ENCODE results near the gene SPP1.
"Not testable (repeated sequence)": the region's sequence is repeated elsewhere in the genome, so short reads cannot be mapped to it uniquely, and the experiment has no call there.

Gene SPP1

DNA sequence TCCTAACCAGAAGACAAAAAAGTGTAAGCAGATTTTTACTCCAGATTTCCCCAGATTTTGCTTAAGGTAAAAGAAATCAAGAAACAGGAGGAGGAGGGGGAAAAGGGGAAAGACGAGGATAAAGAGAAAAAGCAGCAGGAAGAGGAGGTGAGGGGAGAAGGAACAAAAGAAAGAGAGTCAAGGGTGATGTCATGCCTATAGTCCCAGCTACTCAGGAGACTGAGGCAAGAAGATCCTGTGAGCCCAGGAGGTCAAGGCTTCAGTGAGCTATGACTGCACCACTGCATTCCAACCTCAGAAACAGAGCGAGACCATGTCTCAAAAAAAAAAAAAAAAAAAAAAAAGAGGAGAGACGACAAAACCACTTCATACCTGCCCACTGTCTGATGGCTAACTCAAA lies 19.9 kb downstream of the SPP1 start:
- DNase-seq: no peak

DNA sequence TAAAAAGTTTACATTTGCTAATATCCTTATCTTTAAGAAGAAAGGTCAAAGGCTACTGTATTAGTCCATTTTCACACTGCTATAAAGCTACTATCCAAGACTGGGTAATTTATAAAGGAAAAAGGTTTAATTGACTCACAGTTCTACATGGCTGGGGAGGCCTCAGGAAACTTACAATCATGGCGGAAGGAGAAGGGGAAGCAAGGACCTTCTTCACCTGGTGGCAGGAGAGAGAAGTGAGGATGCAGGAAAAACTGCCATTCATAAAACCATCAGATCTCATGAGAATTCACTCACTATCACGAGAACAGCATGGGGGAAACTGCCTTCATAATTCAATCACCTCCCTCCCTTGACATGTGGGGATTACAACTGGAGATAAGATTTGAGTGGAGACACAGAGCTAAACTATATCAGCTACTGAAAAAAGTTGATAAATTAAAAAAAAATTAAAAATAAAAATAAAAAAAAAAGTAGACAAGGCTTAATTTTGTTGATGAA lies 23.7 kb downstream of the SPP1 start:
- DNase-seq: not testable (repeated sequence)

DNA sequence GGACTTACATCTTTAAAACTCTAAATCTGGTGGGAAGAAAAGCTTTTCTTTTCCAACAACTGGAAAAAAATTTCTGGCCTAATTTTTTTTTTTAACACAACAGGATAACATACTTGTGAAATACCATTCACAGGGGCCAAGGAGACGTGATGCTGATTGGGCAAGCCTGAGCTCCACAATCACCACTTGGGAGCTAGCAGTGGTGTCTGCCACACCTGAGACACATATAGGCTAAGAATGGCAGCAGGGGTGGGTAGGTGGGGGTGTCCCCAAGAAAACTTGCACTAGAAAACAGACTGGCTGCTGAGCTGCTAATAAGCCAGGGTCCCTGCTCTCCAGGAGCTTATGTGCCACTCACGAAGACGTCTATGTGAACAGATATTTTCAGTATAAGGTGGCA lies 26.4 kb downstream of the SPP1 start:
- no peak for DNase-seq

DNA sequence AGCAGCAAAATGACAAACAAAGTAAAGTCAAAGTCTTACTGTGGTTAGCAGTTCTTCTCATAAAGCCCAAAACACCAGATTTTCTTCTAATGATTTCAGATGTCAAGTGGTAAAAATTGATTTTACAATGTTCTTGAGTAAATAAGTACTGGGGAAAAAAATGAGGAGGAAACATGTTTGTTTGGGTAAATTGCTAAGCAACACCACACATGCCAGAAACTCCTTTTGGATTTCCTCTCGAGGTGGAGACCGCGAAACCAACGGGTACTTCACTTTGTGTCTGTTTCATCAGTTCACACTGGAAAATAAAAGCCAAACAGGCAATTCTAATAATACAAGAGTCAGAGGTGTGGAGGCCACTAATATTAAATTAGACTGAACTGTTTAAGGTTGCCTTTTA lies 27.3 kb downstream of the SPP1 start:
- DNase-seq: no peak

DNA sequence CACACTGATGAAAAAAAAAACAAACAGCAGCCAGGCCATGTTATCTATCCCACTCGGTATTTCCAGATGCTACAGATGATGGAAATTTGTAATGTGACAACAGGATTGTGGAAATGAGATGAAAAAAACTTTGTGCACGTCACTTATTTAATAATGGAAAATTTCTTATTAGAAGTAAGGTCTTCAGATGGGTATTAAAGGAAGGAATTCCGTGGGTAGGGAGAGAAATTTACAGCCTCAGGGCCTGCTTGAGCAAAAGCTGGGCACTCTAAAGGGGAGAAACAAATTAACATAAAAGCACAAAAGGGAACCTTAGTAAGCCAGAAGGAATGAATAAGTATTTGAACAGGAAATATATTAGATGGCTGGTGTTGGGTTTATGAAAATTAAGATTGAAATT lies 27.7 kb downstream of the SPP1 start:
- no peak for DNase-seq

DNA sequence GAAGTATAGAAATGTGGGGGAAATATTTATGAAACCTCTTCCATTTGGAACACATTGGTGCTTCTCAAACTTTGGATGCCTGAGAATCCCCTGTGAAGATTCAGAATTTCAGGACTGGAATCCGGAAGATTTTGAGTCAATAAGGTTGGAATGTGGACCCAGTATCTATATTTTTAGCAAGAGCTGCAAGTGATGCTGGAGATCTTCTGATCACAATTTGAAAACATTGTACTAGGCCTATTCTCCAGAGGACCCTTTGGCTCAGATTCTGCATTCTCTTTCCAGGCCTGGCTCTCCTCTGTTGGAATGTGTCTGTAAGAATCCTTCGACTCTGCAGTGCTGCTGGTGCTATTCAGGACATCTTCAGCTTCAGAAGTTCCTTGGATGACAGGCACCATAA lies 29.6 kb downstream of the SPP1 start:
- no peak for DNase-seq

DNA sequence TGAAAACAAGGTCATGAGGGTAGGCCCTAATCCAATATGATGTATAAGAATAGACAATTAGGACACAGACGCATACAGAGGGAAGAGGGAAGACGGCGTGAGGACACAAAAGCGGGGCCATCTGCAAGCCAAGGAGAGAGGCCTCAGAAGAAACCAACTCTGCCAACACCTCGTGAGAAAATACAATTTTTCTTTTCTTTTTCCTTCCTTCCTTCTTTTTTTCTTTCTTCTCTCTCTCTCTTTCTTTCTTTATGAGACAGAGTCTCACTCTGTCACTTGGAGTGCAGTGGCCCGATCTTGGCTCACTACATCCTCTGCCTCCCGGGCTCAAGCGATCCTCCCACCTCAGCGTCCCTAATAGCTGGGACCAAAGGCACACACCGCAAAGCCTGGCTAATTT lies 30.4 kb downstream of the SPP1 start:
- DNase-seq: no peak

DNA sequence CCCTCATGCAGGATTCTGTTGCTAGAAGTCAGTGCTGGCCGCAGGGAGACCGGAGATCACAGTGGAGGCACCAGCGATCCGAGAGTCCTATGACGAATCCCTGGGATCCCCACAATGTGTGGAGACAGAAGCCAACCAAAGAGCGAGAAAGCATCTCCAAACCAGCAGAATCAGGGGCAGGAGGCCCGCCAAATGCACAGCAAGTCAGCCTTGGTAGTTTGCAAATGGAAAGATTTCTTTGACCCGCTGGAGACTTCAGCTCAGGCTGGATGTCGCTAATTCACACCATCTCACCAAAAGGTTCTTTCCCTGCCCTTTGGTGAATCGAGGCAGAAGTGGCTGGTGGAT lies 31.4 kb downstream of the SPP1 start:
- no peak for DNase-seq

DNA sequence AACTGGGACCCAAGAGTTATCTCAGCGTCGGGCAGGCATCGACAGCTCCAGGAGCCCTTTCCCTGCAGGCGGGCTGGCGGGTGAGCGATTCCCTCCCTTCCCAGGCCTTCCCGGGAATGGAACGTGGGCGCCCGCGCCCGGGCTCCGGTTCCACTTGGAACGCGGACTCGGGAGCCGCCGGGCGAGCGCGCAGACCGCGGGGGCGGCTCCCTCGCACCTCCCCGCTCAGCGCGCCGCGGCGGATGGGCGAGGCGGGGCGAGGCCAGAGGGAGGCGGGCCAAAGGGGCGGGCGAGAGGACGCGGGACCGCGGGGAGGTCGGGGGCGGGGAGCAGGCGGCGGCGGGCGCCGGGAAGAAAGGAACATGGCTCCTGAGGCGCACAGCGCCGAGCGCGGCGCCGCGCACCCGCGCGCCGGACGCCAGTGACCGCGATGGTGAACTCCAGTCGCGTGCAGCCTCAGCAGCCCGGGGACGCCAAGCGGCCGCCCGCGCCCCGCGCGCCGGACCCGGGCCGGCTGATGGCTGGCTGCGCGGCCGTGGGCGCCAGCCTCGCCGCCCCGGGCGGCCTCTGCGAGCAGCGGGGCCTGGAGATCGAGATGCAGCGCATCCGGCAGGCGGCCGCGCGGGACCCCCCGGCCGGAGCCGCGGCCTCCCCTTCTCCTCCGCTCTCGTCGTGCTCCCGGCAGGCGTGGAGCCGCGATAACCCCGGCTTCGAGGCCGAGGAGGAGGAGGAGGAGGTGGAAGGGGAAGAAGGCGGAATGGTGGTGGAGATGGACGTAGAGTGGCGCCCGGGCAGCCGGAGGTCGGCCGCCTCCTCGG lies 32.0 kb downstream of the SPP1 start, which contains the start of gene PKD2:
PKD2 (plus strand) TSS at position 332 of the 818 bp plus-strand sequence; CDS start at position 431, 99 bp downstream.
- peak; percentile 82 to 85 for DNase-seq

DNA sequence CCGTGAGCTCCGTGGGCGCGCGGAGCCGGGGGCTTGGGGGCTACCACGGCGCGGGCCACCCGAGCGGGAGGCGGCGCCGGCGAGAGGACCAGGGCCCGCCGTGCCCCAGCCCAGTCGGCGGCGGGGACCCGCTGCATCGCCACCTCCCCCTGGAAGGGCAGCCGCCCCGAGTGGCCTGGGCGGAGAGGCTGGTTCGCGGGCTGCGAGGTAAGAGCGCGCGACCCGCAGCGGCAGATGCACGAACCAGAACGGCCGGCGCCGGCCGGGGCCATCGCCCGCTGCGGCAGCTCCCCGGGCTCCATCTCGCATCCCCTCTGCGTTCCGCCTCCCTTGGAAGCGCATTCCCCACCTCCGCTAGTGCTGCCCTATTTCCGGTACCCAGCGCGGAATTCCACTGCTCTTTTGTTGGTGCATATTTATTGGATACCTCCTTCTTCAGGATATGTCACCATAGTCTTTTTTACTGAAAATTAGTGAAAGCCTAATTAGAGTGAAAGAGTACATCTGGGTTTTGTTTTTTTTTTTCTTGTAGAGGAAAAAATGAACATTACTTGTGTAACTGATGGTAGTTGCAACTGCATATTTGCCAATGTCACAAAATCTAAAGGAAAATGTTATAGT lies 32.7 kb downstream of the SPP1 start:
- peak; percentile 30 to 31 for DNase-seq

DNA sequence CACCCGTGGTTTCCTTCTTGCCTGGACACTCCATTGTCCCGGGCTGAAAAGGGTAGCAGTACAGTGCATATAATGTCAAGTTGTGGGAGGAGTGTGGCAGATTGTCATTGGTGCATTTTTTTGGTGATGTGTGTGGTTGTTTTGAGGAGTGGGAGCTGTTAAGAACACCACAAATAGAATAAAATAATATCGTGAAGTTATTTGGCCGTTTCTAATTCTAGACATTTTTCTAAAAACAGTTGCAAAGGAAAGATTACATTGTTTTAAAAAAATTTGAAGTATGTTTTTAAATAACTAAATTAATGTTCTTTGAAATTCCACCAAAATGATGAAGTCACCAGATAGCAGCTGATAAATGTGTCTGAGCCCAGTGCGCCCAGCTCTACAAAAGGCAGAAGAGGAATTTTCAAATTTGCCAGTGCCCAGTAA lies 33.2 kb downstream of the SPP1 start:
- DNase-seq: peak in 1 of 2 experiments; percentile 11

DNA sequence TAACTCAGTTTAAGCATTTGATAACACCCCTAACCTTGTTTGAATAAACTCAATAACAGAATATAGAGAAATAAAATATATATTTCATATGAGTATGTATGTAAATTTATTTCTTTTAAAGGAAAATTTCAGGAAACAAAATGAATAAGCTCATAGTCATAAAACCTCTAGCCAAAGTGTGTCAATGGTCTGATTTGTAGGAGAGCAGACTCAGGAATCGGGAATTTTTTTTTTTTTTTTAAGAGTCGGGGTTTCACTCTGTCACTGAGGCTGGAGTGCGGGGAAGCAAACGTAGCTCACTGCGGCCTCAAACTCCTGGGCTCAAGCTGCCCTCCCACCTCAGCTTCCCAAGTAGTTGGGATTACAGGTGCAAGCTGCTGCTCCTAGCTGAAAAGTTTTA lies 34.4 kb downstream of the SPP1 start:
- no peak for DNase-seq

DNA sequence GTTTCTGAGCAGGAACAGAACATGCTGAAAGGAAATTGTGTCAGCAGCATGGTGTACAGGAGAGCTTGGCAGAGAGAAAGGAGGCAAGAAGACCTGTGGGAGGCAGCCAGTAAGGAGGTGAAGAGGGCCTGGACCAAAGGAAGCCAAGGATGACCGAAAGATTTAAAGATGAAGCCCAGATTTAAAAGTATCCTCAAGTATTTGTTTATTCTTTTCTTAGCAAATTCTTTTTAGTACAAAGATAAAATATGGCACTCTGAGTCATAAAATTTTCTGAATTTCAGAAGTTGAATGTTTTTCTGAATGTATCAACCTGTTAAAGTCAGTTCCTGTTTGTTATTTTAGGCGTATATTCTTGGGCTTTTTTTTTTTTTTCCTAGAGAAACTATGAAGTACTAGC lies 35.5 kb downstream of the SPP1 start:
- DNase-seq: no peak

DNA sequence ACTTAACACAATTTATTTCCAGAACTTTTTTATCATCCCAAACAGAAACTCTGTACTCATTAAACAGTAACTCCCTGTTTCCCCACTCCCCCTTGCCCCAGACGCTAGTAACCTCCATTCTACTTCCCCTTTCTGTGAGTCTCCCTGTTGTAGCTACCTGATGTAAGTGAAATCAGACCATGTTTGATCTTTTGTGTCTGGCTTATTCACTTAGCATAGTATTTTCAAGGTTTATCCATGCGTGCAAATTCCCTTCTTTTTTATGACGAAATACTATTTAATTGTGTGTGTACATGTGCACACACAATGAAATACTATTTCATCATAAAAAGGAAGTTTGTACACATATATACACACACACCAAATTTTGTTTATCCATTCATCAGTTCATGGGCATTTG lies 37.1 kb downstream of the SPP1 start:
- no peak for DNase-seq

DNA sequence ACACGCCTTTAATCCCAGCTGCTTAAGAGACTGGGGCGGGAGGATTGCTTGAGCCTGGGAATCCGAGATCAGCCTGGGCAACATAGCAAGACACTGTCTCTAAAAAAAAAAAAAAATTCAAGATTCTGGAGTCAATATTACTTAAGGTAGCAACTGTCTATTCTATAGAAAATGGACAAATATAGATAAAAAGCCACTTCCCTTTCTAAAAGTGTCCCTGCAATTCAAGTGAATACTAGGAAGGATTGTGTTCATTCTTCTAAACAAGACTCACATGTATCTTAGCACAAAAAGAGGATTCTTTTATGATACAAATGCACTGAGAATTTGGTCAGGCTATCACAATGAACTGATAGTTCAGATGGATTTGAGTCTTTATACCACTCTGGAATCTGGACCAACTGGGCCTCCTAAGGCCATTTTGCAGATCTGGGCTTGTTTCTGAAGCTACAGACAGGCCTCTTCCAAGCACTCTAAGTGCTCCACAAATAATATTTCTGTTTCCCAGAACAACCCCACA lies 38.9 kb downstream of the SPP1 start:
- DNase-seq: no peak

DNA sequence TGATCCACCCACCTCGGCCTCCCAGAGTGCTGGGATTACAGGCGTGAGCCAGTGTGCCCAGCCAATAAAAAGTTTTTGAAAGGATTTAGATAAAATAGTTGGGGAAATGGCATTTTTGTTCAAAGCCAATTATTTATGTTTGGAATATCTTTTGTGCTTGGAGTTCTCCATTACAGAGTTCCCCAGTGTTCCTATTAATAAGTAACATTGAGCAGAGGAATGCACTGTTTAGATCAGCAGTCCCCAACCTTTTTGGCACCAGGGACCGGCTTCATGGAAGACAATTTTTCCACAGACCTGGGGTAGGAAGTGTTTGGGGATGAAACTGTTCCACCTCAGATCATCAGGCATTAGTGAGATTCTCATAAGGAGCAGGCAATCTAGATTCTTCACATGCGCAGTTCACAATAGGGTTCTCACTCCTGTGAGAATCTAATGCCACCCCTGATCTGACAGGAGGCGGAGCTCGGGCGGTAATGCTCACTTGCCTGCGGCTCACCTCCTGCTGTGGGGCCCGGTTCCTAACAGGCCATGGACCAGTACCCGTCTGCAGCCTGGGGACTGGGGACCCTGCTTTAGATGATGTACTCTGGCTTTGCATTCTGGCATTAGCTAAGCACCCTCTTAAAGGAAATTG lies 40.3 kb downstream of the SPP1 start:
- DNase-seq: no peak

DNA sequence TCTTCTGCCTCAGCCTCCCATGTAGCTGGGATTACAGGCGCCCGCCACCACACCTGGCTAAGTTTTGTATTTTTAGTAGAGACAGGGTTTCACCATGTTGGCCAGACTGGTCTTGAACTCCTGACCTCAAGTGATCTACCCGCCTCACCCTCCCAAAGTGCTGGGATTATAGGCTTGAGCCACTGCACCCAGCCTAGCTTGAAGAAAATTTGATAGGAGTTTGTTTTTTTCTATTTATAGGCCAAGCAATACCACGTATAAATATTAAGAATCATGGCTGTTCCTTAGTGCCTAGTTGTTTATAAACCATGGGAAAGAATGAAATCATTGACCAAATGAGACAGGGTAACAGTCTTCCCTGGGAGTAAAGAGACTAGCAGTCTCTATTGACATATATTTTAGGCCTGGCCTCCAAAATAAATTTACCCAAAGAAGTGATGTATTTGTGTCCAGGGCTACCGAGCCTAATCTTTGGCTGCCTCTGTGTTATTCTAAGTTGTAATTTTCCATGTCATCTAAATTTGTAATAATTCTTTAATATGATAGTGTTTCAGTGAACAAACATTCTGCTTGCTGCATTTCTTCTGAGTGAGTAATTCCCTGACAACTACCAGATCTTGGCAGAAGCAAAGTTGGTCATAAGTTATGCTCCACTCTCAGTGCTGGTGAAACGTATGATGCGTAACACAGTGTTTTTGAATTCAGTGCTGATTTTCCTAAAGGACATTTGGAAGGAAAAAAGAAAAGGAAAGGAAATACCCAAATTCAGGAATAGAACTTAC lies 42.2 kb downstream of the SPP1 start:
- DNase-seq: no peak

DNA sequence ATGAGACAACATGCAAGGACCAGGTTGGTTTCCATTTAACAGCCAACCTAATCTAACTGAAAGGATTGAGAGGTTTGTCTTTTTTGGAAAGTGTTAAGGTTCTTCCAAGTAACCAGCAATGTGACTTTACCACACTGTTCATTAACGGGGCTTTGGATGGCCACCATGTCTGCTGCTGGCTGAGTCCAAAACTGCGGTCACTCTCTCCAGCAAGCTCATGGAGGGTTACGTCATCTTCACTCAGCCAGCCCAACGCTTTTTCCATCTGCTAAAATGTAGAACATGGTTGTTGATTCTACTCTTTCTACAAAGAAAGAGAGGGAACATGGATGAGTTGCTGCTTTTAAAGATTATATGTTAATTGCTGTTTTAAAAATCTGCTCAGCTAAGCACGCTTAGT lies 43.0 kb downstream of the SPP1 start:
- DNase-seq: no peak

DNA sequence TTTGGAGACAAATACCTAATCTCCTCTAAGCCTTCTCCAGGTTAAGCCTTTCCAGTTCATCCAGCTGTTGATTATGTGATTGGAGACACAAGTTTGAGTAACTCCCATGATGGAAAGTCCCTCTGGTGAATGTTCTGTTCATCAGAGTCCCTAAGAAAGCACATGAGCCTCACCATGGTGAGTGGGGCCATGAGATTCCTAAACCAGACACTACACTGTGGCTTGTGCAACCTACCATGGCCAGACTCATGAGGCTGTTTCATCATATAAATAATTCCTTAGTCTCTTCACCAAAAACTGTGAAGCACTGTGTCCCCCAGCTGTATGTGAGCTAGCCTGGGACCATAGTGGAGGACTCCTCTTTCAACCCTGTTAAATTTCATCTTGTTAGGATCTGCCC lies 46.3 kb downstream of the SPP1 start:
- no peak for DNase-seq

DNA sequence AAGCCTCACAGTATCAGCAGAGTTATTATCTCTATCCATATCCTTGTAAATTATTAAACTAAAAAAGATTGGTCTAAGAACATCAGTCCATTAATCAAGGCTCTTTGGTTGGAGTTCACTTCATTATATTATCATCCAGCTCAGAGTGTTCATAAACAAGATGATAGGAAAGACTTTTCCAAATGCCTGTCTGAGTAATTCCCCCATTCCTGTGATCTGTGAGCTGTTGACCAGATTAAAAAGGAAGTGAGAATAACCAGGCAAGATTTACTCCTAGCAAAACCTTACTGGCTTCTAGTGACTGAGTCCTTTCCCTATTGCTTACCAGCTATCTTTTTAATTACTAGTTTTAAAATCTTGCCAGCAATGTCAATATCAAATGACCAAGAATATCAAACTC lies 46.8 kb downstream of the SPP1 start:
- no peak for DNase-seq

DNA sequence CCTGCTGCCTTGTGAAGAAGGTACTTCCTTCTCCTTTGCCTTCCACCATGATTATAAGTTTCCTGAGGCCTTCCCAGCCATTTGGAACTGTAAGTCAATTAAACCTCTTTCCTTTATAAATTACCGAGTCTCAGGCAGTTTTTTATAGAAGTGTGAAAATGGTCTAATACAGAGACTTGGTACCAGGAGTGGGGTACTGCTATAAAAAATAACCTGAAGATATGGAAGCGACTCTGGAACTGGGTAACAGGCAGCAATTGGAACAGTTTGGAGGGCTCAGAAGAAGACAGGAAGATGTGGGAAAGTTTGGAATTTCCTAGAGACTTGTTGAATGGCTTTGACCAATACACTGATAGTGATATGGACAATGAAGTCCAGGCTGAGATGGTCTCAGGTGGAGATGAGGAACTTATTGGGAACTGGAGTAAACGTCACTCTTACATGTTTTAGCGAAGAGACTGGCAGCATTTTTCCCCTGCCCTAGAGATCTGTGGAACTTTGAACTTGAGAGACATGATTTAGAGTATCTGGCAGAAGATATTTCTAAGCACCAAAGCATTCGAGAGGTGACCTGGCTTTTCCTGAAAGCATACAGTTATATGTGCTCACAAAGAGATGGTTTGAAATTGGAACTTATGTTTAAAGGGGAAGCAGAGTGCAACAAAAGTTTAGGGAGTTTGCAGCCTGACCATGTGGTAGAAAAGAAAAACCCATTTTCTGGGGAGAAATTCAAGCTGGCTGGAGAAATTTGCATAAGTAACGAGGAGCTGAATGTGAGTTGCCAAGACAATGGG lies 50.6 kb downstream of the SPP1 start:
- DNase-seq: not testable (repeated sequence)

Data from activated CD4-positive, alpha-beta T cell treated with anti-CD3 and anti-CD28 coated beads, Interleukin-2, amount 50 U/mL, for 48 hours (primary cell).